ENCODE data around the gene HIGD2A.

HIGD2A gene

GRCh38 chr5:176369934-176370711 is 18.4 kb upstream of the HIGD2A start:
- DNase-seq = no peak

- DNase-seq = peak; percentile 38
These were observed 16.7 kb upstream of the HIGD2A start for GRCh38 chr5:176371621-176372539.

- no peak for DNase-seq
These were observed 15.3 kb upstream of the HIGD2A start for GRCh38 chr5:176373100-176373818.

GRCh38 chr5:176379881-176380280 is 8.7 kb upstream of the HIGD2A start:
- DNase-seq = no peak

- no peak for DNase-seq
These were observed 7.1 kb upstream of the HIGD2A start for GRCh38 chr5:176381423-176381822.

- DNase-seq = no peak
These were observed 6.6 kb upstream of the HIGD2A start for GRCh38 chr5:176381979-176382378.

- DNase-seq = no peak
These were observed 5.8 kb upstream of the HIGD2A start for GRCh38 chr5:176382721-176383120.

- DNase-seq = no peak
These were observed 5.2 kb upstream of the HIGD2A start for GRCh38 chr5:176383248-176383905.

GRCh38 chr5:176383961-176384360 is 4.6 kb upstream of the HIGD2A start:
- no peak for DNase-seq

GRCh38 chr5:176384366-176384930 is 4.1 kb upstream of the HIGD2A start:
- DNase-seq = no peak

GRCh38 chr5:176384991-176385390 is 3.6 kb upstream of the HIGD2A start:
- DNase-seq = no peak

- DNase-seq = no peak
These were observed 2.1 kb upstream of the HIGD2A start for GRCh38 chr5:176386491-176386890.

GRCh38 chr5:176387384-176387925 is 1.1 kb upstream of the HIGD2A start:
- DNase-seq = no peak

GRCh38 chr5:176388003-176388443 is 528 bp upstream of the HIGD2A start:
- peak; percentile 9 for DNase-seq

GRCh38 chr5:176389135-176390123 is 878 bp downstream of the HIGD2A start:
- peak; percentile 48 for DNase-seq

GRCh38 chr5:176391479-176391878 is 2.9 kb downstream of the HIGD2A start:
- no peak for DNase-seq

- DNase-seq = peak; percentile 57
These were observed 3.4 kb downstream of the HIGD2A start for GRCh38 chr5:176391999-176392398.

- no peak for DNase-seq
These were observed 4.0 kb downstream of the HIGD2A start for GRCh38 chr5:176392526-176392925.

- no peak for DNase-seq
These were observed 5.5 kb downstream of the HIGD2A start for GRCh38 chr5:176394096-176394495.

GRCh38 chr5:176394881-176395675 is 6.5 kb downstream of the HIGD2A start:
- no peak for DNase-seq

Measured in suppressor macrophage treated with lipopolysaccharide for 4 hours (primary cell).